OCI-LY1 (cell line): ENCODE results near the gene KCNJ9.

Experiments
- H2AFZ ChIP-seq: fragments of 200-600 bp; sonication (generic), shearing (Covaris generic); 2 replicates; pipeline ENCODE4 v1.6.0; 2014; ENCODE audit warnings: antibody characterized with exemption, mild to moderate bottlenecking, low read length
- H3F3A ChIP-seq: fragments of 200-600 bp; sonication (generic), shearing (Covaris generic); 2 replicates; pipeline ENCODE4 v1.6.0; 2014; ENCODE audit warnings: mild to moderate bottlenecking, antibody characterized with exemption, low read length, moderate library complexity; ENCODE audit not compliant: insufficient read depth
- H3K27ac ChIP-seq: fragments of 200-600 bp; sonication (generic); 2 replicates; pipeline ENCODE4 v1.5.1; 2014; ENCODE audit warnings: low read length, mixed run types, mild to moderate bottlenecking, low read depth; ENCODE audit not compliant: poor library complexity, severe bottlenecking
- H3K27me3 ChIP-seq: fragments of 200-600 bp; sonication (generic); 2 replicates; pipeline ENCODE4 v1.6.0; 2014; ENCODE audit warnings: antibody characterized with exemption, mild to moderate bottlenecking, low read length, moderate library complexity; ENCODE audit not compliant: insufficient read depth
- H3K36me3 ChIP-seq: fragments of 200-600 bp; sonication (generic); 2 replicates; pipeline ENCODE4 v1.6.1; 2014; ENCODE audit warnings: mild to moderate bottlenecking, antibody characterized with exemption, low read length, moderate library complexity, mixed read lengths; ENCODE audit not compliant: insufficient read depth
- H3K4me1 ChIP-seq: fragments of 200-600 bp; sonication (generic); 2 replicates; pipeline ENCODE4 v1.5.1; 2014; ENCODE audit warnings: mild to moderate bottlenecking, low read length, moderate library complexity; ENCODE audit not compliant: insufficient read depth, severe bottlenecking
- H3K4me2 ChIP-seq: fragments of 200-600 bp; sonication (generic), shearing (Covaris generic); 2 replicates; pipeline ENCODE4 v1.6.1; 2014; ENCODE audit warnings: low read length
- H3K4me3 ChIP-seq: fragments of 200-600 bp; sonication (generic); 2 replicates; pipeline ENCODE4 v1.5.1; 2014; ENCODE audit warnings: low read length, low read depth, mild to moderate bottlenecking, mixed read lengths; ENCODE audit not compliant: poor library complexity, severe bottlenecking
- H3K79me2 ChIP-seq: fragments of 200-600 bp; shearing (Covaris generic); 2 replicates; pipeline ENCODE4 v1.6.1; 2016; ENCODE audit warnings: mixed run types, low read length, mixed read lengths; ENCODE audit not compliant: insufficient read depth
- H3K9ac ChIP-seq: fragments of 200-600 bp; sonication (generic), shearing (Covaris generic); 2 replicates; pipeline ENCODE4 v1.6.1; 2014; ENCODE audit warnings: mild to moderate bottlenecking, low read length, mixed read lengths
- H3K9me2 ChIP-seq: fragments of 200-600 bp; sonication (generic), shearing (Covaris generic); 2 replicates; pipeline ENCODE4 v1.6.1; 2014; ENCODE audit warnings: low read depth, mild to moderate bottlenecking, low read length, mixed read lengths
- H3K9me3 ChIP-seq: fragments of 200-600 bp; shearing (Covaris generic); 2 replicates; pipeline ENCODE4 v1.6.1; 2014; ENCODE audit warnings: low read length, mixed read lengths
- H4K20me1 ChIP-seq: fragments of 200-600 bp; sonication (generic), shearing (Covaris generic); 2 replicates; pipeline ENCODE4 v1.6.0; 2016; ENCODE audit warnings: mild to moderate bottlenecking, low read length; ENCODE audit not compliant: insufficient read depth
- CTCF ChIP-seq: fragments of 200-600 bp; sonication (generic), shearing (Covaris generic); IDR thresholded peaks from 2 replicates; pipeline ENCODE4 v1.5.1; 2017; ENCODE audit warnings: mild to moderate bottlenecking, antibody characterized with exemption, low read length, moderate library complexity, mixed read lengths
- EZH2 ChIP-seq: fragments of 200-600 bp; sonication (generic), shearing (Covaris generic); IDR thresholded peaks from 2 replicates; pipeline ENCODE4 v1.8.0; 2017; ENCODE audit warnings: borderline replicate concordance, mixed run types, mild to moderate bottlenecking, antibody characterized with exemption, low read length, moderate library complexity, mixed read lengths

The KCNJ9 gene

GRCh38 chr1:160050619-160051018, 30.7 kb upstream of the KCNJ9 start:
- Histone ChIP-seq H3K27me3 (no peaks in the 10 kb centered on the region; the same call in 1 of the 2 replicates), H3K27ac (no peak overlapping the region), H3K4me1 (peaks cover 8% of the 10 kb centered on the region), H4K20me1 (no peaks in the 10 kb centered on the region), H3K79me2 (no peaks in the 10 kb centered on the region), H3K4me2 (no peak overlapping the region), H3K4me3 (no peak overlapping the region), H3K9me2 (no peaks in the 10 kb centered on the region), H3K36me3 (no peaks in the 10 kb centered on the region), H3K9me3 (no peaks in the 10 kb centered on the region), H2AFZ (no peak overlapping the region), H3K9ac (no peak overlapping the region), H3F3A (no peaks in the 10 kb centered on the region)
- TF ChIP-seq CTCF (no peak), EZH2 (no peak)

GRCh38 chr1:160052936-160053335, 28.4 kb upstream of the KCNJ9 start:
- TF ChIP-seq EZH2 = no peak
- TF ChIP-seq CTCF = no peak
- no peaks in the 10 kb centered on the region for H3F3A ChIP-seq
- H3K9ac ChIP-seq = no peak overlapping the region
- H4K20me1 ChIP-seq = no peaks in the 10 kb centered on the region
- no peaks in the 10 kb centered on the region for H3K9me2 ChIP-seq
- no peaks in the 10 kb centered on the region for H3K9me3 ChIP-seq
- no peak overlapping the region for H3K4me2 ChIP-seq
- no peak overlapping the region for H3K27ac ChIP-seq
- H3K4me3 ChIP-seq = no peak overlapping the region
- no peak overlapping the region for H2AFZ ChIP-seq
- H3K27me3 ChIP-seq = peaks cover 3% of the 10 kb centered on the region; the same call in 1 of the 2 replicates
- no peaks in the 10 kb centered on the region for H3K4me1 ChIP-seq
- H3K36me3 ChIP-seq = no peaks in the 10 kb centered on the region
- H3K79me2 ChIP-seq = no peaks in the 10 kb centered on the region

- no peak overlapping the region for H3K9ac ChIP-seq
- no peaks in the 10 kb centered on the region for H4K20me1 ChIP-seq
- H3K27ac ChIP-seq = no peak overlapping the region
- peaks cover 3% of the 10 kb centered on the region; the same call in 1 of the 2 replicates for H3K27me3 ChIP-seq
- no peaks in the 10 kb centered on the region for H3K9me2 ChIP-seq
- no peak overlapping the region for H3K4me2 ChIP-seq
- H3K4me1 ChIP-seq = no peaks in the 10 kb centered on the region
- no peak overlapping the region for H2AFZ ChIP-seq
- H3K79me2 ChIP-seq = no peaks in the 10 kb centered on the region
- H3K36me3 ChIP-seq = no peaks in the 10 kb centered on the region
- no peaks in the 10 kb centered on the region for H3F3A ChIP-seq
- no peaks in the 10 kb centered on the region for H3K9me3 ChIP-seq
- TF ChIP-seq CTCF (no peak), EZH2 (no peak)
- H3K4me3 ChIP-seq = no peak overlapping the region
These were observed 27.6 kb upstream of the KCNJ9 start for GRCh38 chr1:160053548-160054365.
